ENCODE data around the gene MARCHF7.

GRCh38 chr2:159738509-159739390 lies 26.4 kb downstream of the MARCHF7 start:
- TF ChIP-seq EZH2 (IDR thresholded peaks at IDR 0.05; ENCODE audit: low read length, missing control alignments) (no peak), CTCF (conservative IDR thresholded peaks at IDR 0.05 in 1 of 2, IDR thresholded peaks at IDR 0.05 in 1 of 2; ENCODE audit: low read depth in 1 of 2, low read length in 2 of 2) (no peak)

Data from fibroblast of lung (primary cell).